ENCODE results near the gene CHST6. TPM values are rescaled to one million over a fixed set of nuclear protein-coding genes. Genes with fewer than 3 reads are reported as not detected.
"Not testable (repeated sequence)": the region's sequence is repeated elsewhere in the genome, so short reads cannot be mapped to it uniquely, and the experiment has no call there.

CHST6 gene
- total RNA-seq, result 1 to 10 TPM; 2.8 to 3.5 TPM

DNA sequence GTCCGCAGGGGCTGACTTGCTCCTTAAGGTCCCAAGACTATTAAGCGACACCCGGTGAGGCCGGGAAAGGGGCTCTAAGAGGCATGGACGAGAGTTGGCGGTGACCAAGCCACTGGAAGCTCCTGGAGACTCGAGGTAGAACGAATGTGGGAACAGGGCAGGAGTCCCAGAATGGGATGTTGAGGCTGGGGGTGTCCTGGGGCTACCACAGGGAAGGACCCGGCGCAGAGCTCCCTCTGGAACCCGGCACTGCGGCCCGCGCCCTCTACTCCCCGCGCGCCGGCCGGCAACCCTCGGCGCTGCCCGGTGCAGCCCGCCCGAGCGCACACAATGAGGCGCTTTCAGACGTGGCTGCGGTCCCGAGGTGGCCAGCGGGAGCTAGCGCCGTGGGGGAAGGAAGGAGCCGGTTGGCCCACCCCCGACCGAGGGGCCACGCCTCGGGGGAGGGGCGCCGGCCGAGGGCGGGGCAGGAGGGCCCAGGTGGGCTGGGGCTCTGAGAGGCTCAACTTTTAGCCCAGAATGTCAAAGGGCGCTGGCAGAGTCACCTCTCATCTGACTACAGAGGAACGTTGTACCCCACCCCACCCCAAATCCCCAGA lies at the start of gene CHST6:
TSS of gene CHST6 (minus strand) at position 366 of the 599 bp plus-strand sequence. CDS start 15,613 bp downstream, outside the sequence.
- Histone ChIP-seq H3K27me3 (no peaks in the 10 kb centered on the region), H3K4me1 (peaks cover 0 to 30% of the 10 kb centered on the region in 2 donors), H3K4me3 (peak within 1 kb of the TSS; percentile 43 to 56), H3K27ac (peak within 1 kb of the TSS; percentile 57 to 65), H3K36me3 (no peaks in the 10 kb centered on the region), H3K9me3 (no peaks in the 10 kb centered on the region)
- TF ChIP-seq, protein P1, sequence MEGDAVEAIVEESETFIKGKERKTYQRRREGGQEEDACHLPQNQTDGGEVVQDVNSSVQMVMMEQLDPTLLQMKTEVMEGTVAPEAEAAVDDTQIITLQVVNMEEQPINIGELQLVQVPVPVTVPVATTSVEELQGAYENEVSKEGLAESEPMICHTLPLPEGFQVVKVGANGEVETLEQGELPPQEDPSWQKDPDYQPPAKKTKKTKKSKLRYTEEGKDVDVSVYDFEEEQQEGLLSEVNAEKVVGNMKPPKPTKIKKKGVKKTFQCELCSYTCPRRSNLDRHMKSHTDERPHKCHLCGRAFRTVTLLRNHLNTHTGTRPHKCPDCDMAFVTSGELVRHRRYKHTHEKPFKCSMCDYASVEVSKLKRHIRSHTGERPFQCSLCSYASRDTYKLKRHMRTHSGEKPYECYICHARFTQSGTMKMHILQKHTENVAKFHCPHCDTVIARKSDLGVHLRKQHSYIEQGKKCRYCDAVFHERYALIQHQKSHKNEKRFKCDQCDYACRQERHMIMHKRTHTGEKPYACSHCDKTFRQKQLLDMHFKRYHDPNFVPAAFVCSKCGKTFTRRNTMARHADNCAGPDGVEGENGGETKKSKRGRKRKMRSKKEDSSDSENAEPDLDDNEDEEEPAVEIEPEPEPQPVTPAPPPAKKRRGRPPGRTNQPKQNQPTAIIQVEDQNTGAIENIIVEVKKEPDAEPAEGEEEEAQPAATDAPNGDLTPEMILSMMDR (IDR thresholded peaks at IDR 0.05), result no peak
- DNase-seq (ENCODE audit: low spot score), result no peak

DNA sequence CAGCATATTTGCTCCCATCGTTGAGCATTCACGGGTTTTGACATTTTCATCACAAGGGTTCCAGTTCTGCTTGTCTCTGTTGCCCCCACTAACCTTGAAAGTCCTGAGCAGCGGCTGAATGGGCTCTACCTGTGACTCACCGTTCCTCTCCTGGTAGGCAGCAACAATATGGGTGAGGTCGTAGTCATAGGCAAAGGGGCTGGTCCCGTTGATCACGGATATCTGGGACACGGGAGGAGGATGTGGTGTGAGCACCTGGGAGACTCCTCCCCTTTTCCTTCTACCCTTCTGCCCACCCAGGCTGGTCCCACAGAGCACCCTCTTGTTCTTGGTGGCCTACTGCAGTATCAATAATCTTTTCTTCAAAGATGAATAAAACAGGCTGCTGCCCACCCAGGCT lies 47.2 kb upstream of the CHST6 start:
- not testable (repeated sequence) for H3K36me3 ChIP-seq; H3K9me3 ChIP-seq; DNase-seq (ENCODE audit: low spot score); H3K4me1 ChIP-seq; H3K27me3 ChIP-seq; H3K27ac ChIP-seq; H3K4me3 ChIP-seq

DNA sequence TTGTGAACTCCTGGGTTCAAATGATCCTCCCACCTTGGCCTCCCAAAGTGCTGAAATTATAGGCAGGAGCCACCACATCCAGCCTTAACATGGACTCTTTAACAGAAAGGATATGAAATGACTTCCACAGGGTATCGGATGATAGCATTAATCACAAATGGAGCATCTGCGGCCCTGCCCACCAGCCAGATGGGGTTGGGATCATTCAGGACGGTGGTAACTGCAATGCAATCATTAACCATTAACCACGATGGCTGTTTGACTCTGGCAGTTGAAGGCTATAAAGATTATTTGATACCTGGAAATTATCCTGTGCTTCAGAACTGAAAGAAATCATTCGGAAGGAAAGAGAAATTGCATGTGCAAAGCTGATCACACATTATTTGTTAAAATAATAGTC lies 46.0 kb upstream of the CHST6 start:
- Histone ChIP-seq H3K27ac (no peak overlapping the region), H3K9me3 (no peaks in the 10 kb centered on the region), H3K4me1 (peaks cover 0 to 6% of the 10 kb centered on the region in 2 donors), H3K4me3 (no peak overlapping the region), H3K36me3 (no peaks in the 10 kb centered on the region), H3K27me3 (no peaks in the 10 kb centered on the region)
- TF ChIP-seq, protein P1 (IDR thresholded peaks at IDR 0.05), result no peak
- DNase-seq (ENCODE audit: low spot score), result no peak

DNA sequence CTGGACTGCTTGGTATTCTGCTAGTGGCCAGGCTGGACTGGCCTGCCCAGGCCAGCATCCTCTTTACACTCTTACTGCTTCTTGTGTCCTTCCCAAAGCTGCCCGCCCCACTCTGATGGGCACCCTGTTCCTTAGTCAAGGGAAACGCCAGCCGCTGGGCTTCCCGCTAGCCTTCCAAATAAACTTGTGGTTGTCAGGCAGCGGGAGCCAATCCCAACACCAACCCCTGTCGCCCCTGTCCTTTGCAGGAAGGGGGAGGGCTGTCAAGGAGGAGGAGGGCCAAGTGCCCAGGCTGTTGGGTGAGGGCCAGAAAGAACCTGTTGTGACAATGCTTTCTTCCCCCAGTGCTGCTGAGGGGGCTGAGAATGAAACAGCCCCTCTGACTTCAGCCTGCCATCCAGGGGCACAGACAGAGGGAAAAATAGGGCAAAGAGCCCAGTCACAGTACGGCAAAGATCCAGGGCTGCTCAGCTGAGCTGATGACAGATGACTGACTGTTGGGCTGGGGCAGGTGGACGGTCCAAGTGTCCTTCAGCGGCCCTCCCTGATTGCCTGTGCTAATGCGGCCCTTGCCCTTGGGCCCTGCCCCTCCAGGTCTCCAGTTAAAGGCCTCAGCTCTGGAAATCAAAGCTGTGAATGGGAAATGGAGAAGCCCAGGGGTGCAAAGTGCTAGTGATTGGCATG lies 43.8 kb upstream of the CHST6 start:
- H3K4me1 ChIP-seq; H3K4me3 ChIP-seq; H3K36me3 ChIP-seq; DNase-seq (ENCODE audit: low spot score); H3K27me3 ChIP-seq; H3K9me3 ChIP-seq: not testable (repeated sequence)
- peak overlapping the region in 1 of 2 donors; percentile 64 for H3K27ac ChIP-seq

DNA sequence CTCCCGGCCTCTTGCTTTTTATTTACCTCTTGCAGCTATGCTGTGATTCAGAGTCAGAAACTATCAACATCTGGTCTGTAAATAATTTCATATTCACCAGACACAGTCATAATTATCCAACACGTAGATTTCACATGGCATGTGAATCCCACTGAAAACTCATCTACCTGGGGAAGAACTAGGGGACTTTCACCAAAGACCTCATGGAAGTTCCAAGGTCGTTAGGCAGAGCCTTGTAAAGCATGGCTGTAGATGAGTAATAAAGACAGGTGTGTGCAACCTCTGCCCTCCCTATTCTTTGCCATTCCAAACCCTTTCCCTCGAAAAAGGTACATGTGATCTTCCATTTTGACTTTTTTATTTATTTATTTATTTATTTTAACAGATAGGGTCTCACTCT lies 42.5 kb upstream of the CHST6 start:
- no peak overlapping the region for H3K4me3 ChIP-seq
- peaks cover 0 to 6% of the 10 kb centered on the region in 2 donors for H3K4me1 ChIP-seq
- H3K9me3 ChIP-seq, result no peaks in the 10 kb centered on the region
- no peak for DNase-seq (ENCODE audit: low spot score)
- H3K27me3 ChIP-seq, result no peaks in the 10 kb centered on the region
- H3K27ac ChIP-seq, result no peak overlapping the region
- no peaks in the 10 kb centered on the region for H3K36me3 ChIP-seq
- TF ChIP-seq, protein P1 (IDR thresholded peaks at IDR 0.05), result no peak

GRCh38 chr16:75535901-75536300 lies 40.7 kb upstream of the CHST6 start, which contains the start of gene CHST5:
Gene CHST5, minus strand, starts transcription at chr16:75536108. Its CDS starts 5,724 bp downstream, at chr16:75530384.
- Histone ChIP-seq H3K4me3 (no peak within 1 kb of the TSS), H3K27me3 (no peaks in the 10 kb centered on the region), H3K9me3 (no peaks in the 10 kb centered on the region), H3K36me3 (no peaks in the 10 kb centered on the region), H3K4me1 (peaks cover 0 to 6% of the 10 kb centered on the region in 2 donors), H3K27ac (no peak within 1 kb of the TSS)
- DNase-seq (ENCODE audit: low spot score), result no peak
- TF ChIP-seq, protein P1 (IDR thresholded peaks at IDR 0.05), result no peak
